ENCODE data around the gene AGTR1. TPM values are rescaled to one million over a fixed set of nuclear protein-coding genes. Genes with fewer than 3 reads are reported as not detected.

AGTR1 gene
- total RNA-seq (2014; rRNA removed; shearing (Covaris generic)) = not detected in 2 replicates

GRCh38 chr3:148697306-148698189, at the start of gene AGTR1:
TSS of gene AGTR1 (plus strand) at chr3:148697903. CDS start at chr3:148741036, 43,133 bp downstream.
- no peak for DNase-seq (ENCODE audit: low spot score)

DNA sequence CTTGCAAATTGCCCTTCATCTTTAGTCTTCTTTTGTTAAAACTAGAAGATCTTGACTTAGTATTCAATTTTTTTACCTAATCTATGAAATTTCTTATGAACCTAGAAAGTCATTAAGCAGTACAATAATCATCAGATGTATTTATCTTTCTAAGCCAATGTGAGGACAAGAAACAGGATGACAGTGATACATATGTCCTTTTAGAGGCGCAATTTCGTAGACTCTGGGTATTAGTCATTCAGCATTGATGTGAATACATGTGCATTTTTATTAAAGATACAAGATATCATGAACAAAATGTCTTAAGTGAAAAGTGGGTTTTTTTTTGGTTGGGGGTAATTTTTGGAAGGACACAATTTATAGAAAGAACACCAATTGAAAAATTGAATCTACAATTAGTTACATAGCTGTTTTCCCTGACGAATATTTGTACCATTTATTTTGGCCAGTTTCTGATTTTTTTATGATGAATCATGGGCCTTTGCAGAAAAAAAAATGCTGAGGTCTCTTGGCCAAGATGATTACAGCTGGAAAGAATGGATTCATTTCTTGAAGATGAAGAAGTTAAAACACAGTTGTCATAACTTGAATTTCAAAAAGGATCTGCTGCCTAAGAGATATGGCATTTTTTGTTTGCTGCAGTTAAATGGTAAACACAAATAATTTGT, 48.9 kb upstream of the AGTR1 start:
- peak; percentile 48 for DNase-seq (ENCODE audit: low spot score)

DNA sequence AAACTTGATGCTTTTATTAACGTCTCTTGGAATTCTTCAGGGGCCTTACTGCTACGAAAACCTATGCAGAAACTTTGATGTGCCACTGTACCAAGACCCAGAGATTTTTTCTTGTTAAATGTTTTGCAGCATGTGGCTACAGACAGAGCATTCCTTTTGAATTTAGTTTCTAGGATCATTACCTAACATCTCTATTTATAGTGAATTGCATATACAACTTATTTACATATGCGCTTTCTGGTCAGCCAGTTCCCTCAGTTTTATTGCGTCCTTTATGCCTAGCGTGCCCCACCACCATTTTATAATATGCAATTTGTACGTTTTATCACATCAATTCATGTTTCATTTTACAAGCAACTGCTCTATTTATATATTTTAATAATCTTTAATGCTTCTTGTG, 46.2 kb upstream of the AGTR1 start:
- no peak for DNase-seq (ENCODE audit: low spot score)

- DNase-seq (ENCODE audit: low spot score) = no peak
These were observed 43.3 kb upstream of the AGTR1 start for GRCh38 chr3:148654433-148654832.

GRCh38 chr3:148657470-148657869, 40.2 kb upstream of the AGTR1 start:
- DNase-seq (ENCODE audit: low spot score) = no peak

DNA sequence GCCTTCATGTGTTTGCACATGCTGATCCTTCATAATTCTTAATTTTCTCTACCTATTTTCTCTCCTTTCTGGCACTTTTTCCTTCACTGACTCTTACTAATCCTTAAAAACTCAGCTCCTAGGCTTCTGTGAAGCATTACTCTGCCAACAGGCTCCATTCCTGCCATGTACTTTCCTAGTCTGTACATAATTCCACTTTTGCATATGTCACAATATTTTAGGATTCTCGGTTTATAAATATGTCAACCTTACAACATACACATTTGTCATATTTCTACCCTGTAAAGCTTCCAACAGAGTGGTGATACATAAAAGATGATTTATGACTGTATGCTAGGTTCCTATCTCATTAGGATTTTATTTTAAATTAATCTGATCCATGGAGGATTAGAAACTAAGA, 38.2 kb upstream of the AGTR1 start:
- DNase-seq (ENCODE audit: low spot score) = no peak

DNA sequence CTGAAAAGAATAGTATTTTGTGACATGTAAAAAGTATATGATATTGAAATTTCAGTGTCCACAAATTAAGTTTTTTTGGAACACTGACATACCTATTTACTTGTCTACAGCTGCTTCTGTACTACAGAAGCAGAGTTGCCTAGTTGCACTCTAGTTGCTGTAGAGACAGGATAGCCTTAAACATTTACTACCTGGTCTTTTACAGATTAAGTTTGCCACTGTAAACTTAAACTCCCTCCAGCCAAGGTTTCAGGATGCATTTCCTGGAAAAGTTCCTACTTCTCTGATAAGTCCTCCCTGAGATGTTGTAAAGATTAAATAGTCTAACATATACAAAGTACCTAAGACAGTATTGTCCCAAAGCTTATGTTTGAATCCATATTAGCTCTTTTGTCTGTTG, 17.4 kb upstream of the AGTR1 start:
- DNase-seq (ENCODE audit: low spot score) = no peak

DNA sequence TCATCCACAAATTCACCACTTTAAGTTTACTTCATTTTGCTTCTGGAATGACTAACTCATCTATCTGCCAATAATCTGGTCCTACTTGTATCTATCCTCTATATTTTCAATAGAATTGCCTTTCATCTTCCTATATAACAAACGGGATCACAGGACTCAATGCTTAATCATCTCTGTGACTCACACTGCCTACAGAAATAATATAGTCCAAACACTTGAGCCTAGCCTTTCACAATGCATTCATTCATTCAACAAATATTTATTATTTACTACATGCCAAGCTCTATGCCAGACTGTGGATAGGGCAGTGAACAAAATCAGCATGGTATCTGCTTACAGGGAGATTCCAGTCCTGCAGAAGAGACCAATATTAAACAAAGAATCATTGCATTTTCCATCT, 16.6 kb upstream of the AGTR1 start:
- peak; percentile 2 for DNase-seq (ENCODE audit: low spot score)

DNA sequence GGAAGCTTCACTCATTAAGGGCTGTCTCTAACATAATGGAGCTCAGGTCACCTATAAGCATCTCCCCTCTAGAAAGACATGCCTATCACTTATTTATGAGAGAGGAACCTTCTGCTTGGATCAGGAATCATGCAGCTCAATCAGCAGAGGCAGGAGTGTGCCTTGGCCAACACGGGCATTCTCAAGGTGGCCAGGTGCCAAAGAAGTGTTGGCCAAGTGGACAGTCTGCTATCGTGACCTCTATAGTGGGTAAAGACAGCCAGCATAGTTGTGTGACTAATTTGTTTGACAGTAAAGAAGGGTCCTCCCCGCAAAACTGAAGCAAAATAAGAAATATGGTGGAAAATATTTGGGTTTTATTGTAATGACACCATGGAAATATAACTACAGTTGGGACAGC, 14.7 kb upstream of the AGTR1 start:
- no peak for DNase-seq (ENCODE audit: low spot score)

- DNase-seq (ENCODE audit: low spot score) = no peak
These were observed 3.6 kb upstream of the AGTR1 start for GRCh38 chr3:148694116-148694515.

DNA sequence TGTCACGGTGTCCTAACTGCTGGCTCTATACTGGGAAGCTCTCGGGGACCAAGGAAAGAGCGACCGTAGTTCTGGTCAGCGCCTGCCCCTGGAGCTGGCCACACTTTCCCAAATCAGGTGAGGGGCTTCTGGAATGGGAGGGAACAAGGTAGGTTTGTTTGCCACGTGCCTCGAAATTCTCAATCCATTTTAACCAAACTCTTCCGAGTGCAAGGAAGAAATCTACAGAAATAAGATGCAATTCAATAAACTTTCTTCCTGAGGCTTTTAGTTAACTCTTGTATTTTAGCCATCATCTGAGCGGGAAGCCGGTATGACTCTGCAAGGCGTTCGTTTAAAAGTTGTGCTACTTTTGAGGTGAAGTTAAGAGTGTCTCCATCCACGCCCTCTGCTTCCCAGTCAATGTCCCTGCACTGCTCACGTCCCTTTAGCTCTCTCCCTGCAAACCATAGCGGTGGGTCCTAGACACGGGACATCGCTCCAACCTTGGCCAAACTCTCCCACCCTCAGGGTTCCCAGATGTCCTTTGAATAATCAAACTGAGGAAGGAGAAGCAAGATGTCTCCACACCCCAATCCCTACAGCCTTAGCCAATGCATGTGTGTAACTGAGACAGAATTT, 597 bp downstream of the AGTR1 start:
- DNase-seq (ENCODE audit: low spot score) = no peak

GRCh38 chr3:148705314-148705713, 7.6 kb downstream of the AGTR1 start:
- no peak for DNase-seq (ENCODE audit: low spot score)

GRCh38 chr3:148707601-148708380, 10.1 kb downstream of the AGTR1 start:
- DNase-seq (ENCODE audit: low spot score) = peak; percentile 11

GRCh38 chr3:148708409-148708808, 10.7 kb downstream of the AGTR1 start:
- DNase-seq (ENCODE audit: low spot score) = no peak

DNA sequence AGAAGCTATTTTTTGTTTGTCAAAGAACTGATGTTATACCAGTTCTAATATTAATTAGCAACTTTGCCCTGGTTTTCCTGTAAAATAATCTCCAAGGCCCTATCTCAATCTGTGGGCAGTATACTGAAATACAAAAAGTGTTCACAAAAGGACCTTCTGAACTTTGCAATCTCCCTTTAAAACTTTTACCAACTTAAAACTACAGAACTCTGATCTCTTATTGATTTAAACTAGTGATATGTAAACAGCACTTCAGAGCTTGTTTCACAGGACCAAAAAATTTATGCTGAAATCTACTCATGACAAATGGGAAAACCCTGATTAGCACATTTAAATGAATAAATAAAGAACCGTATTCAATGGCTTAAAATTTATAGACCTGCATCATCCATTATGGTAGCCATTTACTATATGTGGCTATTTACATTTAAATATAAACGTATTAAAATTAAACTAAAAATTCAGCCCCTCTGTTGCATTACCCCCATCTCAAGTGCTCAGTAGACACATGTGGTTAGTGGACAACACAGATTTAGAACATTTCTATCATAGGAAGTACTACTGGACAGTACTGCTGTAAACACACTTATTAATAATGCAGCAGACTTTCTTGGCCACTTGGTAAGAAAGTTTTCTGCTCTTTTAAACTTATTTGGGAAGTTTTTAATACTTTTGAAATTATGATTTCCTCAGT, 12.0 kb downstream of the AGTR1 start:
- DNase-seq (ENCODE audit: low spot score) = no peak

DNA sequence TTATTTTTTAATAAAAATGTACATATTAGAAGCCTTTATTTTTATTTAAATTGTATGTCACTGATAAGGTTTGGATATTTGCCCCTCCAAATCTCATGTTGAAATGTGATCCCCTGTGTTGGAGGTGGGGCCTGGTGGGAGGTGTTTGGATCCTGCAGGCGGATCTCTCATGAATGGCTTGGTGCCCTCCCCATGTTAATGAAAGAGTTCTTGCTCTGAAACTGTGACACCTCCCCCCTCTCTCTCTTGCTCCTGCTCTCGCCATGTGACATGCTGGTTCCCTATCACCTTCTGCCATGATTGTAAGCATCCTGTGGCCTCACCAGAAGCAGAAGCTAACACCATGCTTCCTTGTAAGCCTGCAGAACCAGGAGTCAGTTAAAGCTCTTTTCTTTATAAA, 13.0 kb downstream of the AGTR1 start:
- DNase-seq (ENCODE audit: low spot score) = no peak

DNA sequence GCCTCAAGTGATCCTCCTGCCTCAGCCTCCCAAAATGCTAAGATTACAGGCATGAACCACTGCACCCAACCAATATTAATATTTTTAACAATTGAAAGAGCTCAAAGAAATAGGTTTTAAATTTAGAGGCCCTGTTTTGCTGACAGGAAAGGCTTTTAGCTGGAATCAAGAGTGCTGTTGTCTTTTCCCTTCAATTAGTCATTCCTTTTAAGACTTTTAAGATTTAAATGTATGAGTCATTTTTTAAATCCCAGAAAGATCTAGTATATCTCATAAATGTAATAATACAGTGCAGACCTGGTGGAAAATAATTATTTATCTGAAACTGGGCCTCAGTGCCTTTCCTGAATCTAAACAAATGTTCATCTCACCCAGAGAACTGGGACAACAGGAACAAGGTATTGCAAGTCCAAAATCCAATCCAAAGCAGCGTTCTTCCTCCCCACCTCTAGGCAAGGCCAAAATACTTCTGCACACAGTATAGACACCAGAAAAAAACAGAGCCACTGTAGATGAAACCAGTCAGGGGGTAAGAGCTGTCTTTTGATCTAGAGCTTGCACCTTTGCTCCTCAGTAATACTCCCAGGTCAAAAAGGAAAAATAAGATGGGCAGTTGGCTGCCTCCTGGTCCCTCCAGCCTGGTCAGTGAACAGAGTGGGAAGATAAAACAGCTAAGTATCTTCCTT, 14.4 kb downstream of the AGTR1 start:
- DNase-seq (ENCODE audit: low spot score) = peak; percentile 40

- DNase-seq (ENCODE audit: low spot score) = no peak
These were observed 16.8 kb downstream of the AGTR1 start for GRCh38 chr3:148714521-148714920.

DNA sequence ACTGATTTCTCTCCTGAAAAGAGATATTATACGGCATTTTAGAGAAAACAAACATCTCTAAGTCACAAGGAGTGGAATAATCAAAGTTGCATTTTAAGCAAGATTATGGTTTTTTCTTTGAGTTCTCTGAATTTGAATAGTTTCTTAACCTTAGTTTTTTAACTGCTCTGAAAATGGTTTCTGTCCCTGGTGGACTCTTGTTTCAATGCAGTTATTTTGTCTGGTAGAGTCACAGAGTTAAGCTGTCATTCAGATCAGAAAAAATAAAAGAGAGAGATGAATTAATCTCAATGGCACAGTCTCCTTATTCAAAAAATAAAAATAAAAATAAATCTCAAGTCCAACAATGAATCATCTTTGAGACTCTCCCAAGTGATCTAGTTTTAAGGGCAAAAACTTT, 19.0 kb downstream of the AGTR1 start:
- no peak for DNase-seq (ENCODE audit: low spot score)

DNA sequence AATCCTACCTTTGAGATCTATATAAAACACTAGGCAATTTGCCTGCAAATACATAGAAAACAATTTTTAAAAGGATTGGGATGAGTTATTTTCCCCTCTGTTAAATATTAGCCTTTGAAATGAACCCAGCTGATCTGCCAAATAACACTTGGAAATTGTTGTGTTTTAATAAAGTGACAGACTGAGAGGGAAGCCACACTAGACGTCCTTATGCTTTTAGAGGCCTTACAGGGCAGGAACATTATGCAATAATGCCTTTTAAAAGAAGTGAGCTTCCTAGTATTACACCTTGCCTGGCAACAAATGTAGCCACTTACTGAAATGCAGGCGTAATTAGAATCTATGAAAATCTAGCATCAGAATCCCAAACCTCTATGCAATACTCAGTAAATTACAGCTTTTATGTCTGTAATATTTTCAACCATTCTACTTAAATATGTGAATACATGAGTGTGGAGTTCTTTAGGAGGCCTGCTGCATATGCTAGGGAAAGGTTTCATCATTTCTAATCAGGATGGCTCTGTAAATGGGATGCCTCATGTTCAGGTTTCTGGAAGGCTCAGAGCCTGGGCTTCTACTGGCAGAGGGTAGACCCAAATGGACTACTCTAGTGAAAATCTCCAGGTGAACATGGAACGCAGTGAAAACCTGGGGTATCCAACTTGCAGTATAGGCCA, 20.3 kb downstream of the AGTR1 start:
- DNase-seq (ENCODE audit: low spot score) = no peak
